ENCODE results near the gene SLC22A2. TPM values are rescaled to one million over a fixed set of nuclear protein-coding genes. Genes with fewer than 3 reads are reported as not detected.

The SLC22A2 gene
- total and polyA plus RNA-seq, 9 of the 15 experiments (the other 6 are each of a cell fraction or from before 2014, with no cell fraction given), result not detected

GRCh38 chr6:160263196-160263939 lies 4.7 kb upstream of the SLC22A2 start:
- ChIA-PET CTCF (ENCODE audit: low intra/inter-chr PET ratio) (no interaction called here), POLR2A (no interaction called here)
- no peaks in the 10 kb centered on the region for H3K36me3 ChIP-seq (ENCODE audit: control insufficient read depth, insufficient read depth, low read length)
- H3K4me2 ChIP-seq (ENCODE audit: insufficient read depth, low read length), result no peak overlapping the region
- H3K4me1 ChIP-seq (replicated peaks in 1 of 2; ENCODE audit: control insufficient read depth in 2 of 2, insufficient read depth in 2 of 2, low read length in 2 of 2), result peaks cover 0 to 4% of the 10 kb centered on the region in 2 experiments; a peak in 2 of 5 replicates
- no TSS peak for BruUV-seq (replicated peaks)
- ATAC-seq, result no peak
- in situ Hi-C loops (cut with MboI) (no loop called here), intact Hi-C loops (cut with micrococcal nuclease) (loop anchor here (10.0 kb wide), 2 partner anchors 191 to 399 kb away; no protein-coding TSS in a partner anchor)
- no peak overlapping the region for H3K27ac ChIP-seq (ENCODE audit: extremely low read depth, low read depth, low read length)
- WGBS (ENCODE audit: insufficient coverage, low coverage, missing lambda C conversion rate), result 0% methylated on average over 7 of the region's 7 CpGs
- H3K9me1 ChIP-seq (ENCODE audit: control insufficient read depth, insufficient read depth, low read length), result no peaks in the 10 kb centered on the region
- H3K27me3 ChIP-seq (ENCODE audit: control insufficient read depth in 2 of 2, insufficient read depth in 2 of 2, low read length in 2 of 2), result peaks cover 22 to 39% of the 10 kb centered on the region in 2 experiments
- no peaks in the 10 kb centered on the region for H3K9me3 ChIP-seq (replicated peaks; ENCODE audit: control insufficient read depth, insufficient read depth, low read depth, low read length)
- no peak for DNase-seq (ENCODE audit: extremely low read depth in 1 of 4, low spot score in 3 of 4)
- no peak overlapping the region for H3K9ac ChIP-seq (ENCODE audit: insufficient read depth in 1 of 2, low read depth in 2 of 2, low read length in 2 of 2)
- TF ChIP-seq, protein P1, sequence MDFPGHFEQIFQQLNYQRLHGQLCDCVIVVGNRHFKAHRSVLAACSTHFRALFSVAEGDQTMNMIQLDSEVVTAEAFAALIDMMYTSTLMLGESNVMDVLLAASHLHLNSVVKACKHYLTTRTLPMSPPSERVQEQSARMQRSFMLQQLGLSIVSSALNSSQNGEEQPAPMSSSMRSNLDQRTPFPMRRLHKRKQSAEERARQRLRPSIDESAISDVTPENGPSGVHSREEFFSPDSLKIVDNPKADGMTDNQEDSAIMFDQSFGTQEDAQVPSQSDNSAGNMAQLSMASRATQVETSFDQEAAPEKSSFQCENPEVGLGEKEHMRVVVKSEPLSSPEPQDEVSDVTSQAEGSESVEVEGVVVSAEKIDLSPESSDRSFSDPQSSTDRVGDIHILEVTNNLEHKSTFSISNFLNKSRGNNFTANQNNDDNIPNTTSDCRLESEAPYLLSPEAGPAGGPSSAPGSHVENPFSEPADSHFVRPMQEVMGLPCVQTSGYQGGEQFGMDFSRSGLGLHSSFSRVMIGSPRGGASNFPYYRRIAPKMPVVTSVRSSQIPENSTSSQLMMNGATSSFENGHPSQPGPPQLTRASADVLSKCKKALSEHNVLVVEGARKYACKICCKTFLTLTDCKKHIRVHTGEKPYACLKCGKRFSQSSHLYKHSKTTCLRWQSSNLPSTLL (IDR thresholded peaks at IDR 0.05), result no peak
- TF ChIP-seq RBM25 (IDR thresholded peaks at IDR 0.05; ENCODE audit: low read depth, low read length, severe bottlenecking), result no peak
- no peak for TF ChIP-seq HMGN3 (IDR thresholded peaks at IDR 0.05; ENCODE audit: borderline replicate concordance, extremely low read depth, insufficient read length, low read depth, low read length)
- TF ChIP-seq NKRF (IDR thresholded peaks at IDR 0.05; ENCODE audit: borderline replicate concordance), result no peak
- no peak for TF ChIP-seq POLR2G (IDR thresholded peaks at IDR 0.05; ENCODE audit: low read depth, low read length)
- TF ChIP-seq, protein P2, sequence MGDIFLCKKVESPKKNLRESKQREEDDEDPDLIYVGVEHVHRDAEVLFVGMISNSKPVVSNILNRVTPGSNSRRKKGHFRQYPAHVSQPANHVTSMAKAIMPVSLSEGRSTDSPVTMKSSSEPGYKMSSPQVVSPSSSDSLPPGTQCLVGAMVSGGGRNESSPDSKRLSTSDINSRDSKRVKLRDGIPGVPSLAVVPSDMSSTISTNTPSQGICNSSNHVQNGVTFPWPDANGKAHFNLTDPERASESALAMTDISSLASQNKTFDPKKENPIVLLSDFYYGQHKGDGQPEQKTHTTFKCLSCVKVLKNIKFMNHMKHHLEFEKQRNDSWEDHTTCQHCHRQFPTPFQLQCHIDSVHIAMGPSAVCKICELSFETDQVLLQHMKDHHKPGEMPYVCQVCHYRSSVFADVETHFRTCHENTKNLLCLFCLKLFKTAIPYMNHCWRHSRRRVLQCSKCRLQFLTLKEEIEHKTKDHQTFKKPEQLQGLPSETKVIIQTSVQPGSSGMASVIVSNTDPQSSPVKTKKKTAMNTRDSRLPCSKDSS (IDR thresholded peaks at IDR 0.05; ENCODE audit: low read depth, partially characterized antibody), result no peak
- no peak for TF ChIP-seq ETV1 (tag; conservative IDR thresholded peaks at IDR 0.05; ENCODE audit: low read depth)
- no peak for TF ChIP-seq ETS2 (tag; IDR thresholded peaks at IDR 0.05; ENCODE audit: borderline replicate concordance, poor library complexity, severe bottlenecking)
- TF ChIP-seq HLTF (IDR thresholded peaks at IDR 0.05), result no peak
- H4K20me1 ChIP-seq (replicated peaks; ENCODE audit: control insufficient read depth, insufficient read depth, low read length), result no peaks in the 10 kb centered on the region
- H3K4me3 ChIP-seq, result no peak overlapping the region
- no peak for FAIRE-seq
- no peaks in the 10 kb centered on the region for H3K79me2 ChIP-seq (ENCODE audit: control insufficient read depth, insufficient read depth, low read length)
- no peak overlapping the region for H2AFZ ChIP-seq (ENCODE audit: low read depth, low read length)

Measured in K562 (cell line).